ENCODE results near the gene SLC23A2.

Gene SLC23A2

DNA sequence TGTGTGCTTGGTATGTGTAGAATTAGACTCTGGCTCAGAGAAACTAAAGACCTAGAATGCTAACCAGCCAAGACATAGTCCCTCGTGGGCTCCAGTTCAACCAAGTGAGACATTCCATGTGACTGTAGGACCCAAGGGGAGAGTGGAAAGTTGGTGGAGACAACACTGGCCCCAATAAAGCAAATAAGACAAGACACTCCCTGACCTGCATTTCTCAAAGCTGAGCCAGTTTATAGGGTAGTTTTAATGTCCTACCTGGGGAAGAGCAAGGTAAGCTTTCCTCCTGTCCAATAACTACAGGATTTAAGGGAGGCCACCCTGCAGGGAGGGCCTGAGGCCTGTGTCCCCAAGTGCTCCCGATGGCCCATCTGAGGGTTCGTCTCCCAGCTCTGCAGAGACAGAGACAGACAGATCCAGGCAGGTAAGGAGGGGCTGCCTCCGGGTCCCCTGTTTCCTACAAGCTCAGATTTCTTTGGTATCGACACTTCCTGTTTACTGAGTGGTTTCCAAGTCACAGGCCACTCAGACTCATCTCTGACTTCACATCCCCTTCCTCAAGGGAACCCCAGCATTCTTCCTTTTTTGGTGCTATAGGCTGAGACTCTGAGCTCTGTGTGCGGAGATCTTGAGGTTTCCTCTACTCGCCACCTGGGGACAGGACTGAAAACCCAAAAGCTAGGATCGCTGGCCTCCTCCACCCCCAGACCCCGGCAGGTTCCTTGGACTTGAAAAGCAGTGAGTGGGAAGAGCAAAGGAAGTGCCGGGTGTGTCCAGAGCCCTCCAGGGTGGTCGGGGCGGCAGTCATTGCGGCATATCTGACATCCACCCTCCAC, 187.2 kb downstream of the SLC23A2 start:
- no peak for DNase-seq (ENCODE audit: low spot score)

DNA sequence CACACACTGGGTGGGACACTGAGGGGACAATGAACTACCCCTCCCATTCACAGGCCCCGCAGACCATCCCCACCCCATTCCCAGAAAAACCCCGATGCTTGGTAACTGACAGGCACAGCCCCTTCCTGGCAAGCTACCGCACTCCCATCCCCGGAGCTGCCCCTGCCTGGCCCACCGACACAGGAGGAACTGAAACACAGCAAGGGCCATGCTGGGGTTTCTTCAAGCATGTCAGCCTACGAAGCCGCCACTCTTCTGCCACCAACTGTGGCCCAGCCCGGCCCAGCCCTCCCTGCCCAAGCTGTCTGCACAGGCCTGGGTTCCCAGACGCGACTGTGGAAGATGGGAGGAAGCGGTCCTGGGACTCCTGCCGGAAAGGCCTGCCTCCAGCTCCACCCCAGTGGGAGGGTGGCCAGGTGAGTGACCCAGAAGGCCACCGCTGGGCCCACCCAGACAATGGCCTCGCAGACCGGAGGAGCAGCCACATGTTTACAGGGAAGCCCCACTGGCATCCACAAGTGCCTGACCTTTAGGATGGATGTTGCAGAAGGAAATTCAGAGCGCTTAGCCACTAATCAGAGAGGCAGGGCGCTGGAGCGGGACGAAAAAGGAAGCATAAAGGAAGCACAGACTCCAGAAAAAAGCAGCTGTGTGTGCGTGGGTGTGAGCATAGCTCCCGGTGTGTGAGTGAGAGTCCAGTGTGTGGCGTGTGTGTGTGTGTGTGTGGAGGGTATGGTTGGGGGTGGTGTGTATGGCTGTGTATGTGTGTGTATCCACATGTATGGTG, 188.0 kb downstream of the SLC23A2 start:
- no peak for DNase-seq (ENCODE audit: low spot score)

DNA sequence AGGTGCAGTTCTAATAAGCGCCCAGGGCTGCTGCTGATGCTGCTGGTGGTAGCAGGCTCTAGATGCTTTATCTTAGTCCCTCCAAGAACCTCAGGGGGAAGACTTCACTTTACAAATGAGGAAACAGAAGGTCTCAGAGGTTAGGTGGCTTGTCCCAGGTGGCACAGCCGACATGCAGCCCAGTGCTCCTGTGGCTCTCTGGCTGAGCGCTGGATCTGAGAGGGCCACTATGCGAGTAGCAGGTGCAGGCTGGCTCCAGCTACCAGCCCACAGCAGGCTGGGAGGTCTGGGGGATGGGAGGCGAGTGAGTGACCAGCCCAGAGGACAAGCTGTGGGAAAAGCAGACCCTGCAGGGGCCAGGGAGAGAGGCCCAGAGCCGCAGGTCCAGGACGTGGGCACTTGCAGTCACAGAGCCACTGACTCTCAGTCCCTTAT, 188.7 kb downstream of the SLC23A2 start:
- no peak for DNase-seq (ENCODE audit: low spot score)

DNA sequence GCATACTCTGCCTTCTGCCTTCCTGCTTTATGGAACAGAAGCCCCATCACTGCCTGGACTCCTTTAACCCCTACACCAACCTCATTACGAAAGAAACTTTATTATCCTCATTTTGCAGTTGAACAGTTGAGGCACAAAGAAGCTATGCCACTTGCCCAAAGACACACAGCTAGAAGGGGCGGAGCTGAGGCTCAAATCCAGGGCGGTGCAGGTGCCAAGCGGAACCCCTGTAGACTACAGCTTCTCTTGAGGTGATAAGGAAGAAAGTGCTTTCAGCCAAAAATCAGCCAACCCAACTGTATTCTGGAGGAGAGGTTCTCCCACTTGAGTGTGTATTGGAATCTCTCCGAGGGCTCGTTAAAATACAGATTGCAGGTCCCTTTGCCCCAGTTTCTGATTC, 189.1 kb downstream of the SLC23A2 start:
- no peak for DNase-seq (ENCODE audit: low spot score)

DNA sequence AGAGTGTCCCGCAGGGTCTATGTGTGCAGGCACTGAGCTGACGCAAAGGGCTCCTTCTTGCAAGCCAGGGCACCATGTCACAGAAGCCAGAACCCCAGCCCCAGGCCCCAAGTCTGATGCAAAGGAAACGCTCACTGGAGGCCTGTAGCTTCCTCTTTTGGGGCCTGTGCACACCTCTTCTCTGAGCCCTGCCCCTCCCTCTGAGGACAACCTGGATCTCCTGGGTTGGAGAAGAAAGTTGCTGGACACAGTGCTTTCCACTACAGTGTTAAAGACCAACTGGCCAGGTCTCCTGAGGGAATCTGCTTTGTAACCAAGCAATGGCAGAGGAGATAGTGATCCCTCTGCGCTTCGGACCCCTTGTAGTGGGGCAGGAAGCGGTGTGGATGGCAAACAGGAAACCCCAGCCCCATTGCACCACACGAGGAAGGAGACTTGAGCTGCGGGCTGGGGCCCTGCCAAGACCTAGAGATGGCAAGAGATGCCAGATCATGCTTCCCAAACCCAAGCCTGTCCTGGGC, 189.6 kb downstream of the SLC23A2 start:
- DNase-seq (ENCODE audit: low spot score): no peak

DNA sequence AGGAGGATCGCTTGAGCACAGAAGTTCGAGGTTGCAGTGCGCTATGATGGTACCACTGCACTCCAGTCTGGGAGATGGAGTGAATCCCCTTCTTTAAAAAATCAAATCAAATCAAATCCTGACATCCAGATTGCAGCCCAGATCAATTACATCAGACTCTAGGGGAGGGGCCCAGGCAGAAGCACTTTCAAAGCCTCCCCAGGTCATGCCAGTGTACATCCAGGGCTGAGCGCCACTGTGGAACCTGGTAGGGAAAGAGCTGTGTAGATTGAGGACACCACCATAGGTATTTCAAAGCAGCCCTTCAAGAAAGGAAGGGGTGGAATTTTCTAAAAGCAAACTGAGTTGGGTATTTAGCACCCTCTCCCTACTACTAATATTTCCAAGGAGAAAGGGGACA, 190.1 kb downstream of the SLC23A2 start:
- no peak for DNase-seq (ENCODE audit: low spot score)

DNA sequence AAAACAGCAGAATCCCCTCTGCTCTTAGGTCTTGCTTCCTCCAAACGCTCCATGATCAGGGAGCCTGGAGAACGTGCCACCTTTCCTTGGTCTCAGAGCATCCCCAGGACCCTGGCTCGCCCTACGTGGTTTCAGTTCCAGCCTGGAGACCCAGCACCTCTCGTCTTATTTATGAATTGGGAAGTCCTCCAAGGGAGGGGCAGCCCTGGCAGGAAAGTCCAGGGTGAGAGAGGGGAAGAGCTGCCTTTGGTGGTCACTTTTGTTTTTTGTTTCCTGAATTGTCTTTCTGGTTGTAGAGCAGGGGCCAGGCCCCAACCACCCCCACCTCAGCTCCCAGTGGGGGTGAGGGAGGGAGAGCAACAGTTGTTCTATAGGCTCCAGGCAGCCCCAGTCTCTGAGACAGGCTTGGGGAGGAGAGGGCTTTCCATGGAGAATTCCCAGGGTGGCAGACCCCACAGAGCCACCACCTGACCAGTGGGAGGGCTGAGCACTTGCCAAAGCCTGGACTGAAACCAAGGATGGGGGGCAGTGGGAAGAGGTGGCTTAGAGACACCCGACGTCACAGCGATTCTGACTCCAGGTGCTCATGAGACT, 190.8 kb downstream of the SLC23A2 start:
- DNase-seq (ENCODE audit: low spot score): no peak

DNA sequence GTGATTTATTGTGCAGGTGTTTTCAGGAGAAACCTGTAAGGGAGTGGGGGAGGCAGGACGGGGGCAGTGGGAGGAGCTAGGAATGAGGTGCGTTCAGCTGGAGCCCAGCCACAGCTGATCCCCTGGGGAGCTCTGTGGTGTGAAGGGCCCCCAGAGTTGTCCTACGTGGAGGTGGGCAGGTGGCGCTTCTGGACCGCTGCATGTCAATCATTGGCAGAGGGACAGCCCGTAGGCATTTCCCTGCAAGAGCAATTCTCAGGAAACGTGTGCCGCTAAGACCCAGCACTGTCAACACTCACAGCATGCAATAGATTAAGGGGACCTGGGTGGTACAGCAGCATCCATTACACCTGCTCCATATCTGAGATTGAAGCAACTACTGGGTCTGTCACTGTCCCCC, 191.6 kb downstream of the SLC23A2 start:
- DNase-seq (ENCODE audit: low spot score): no peak

DNA sequence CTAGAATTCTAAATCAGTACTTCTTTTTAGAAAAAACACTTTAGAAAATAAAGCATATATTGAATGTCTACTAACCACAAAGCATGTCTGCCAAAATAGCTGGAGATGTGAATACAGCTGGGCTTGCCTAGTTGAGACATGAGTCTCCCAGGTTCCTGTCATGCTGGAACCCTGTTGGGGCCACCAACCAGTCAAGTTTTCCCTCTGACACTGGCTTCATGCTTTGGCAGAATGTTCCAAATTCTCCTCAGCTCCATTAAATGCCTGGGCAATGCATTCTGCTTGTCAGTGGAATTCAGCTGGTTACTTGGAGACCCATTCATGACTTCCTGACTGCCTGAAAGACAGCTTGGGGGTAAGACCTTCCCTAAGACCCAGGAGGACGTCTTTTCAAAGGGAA, 192.4 kb downstream of the SLC23A2 start:
- no peak for DNase-seq (ENCODE audit: low spot score)

DNA sequence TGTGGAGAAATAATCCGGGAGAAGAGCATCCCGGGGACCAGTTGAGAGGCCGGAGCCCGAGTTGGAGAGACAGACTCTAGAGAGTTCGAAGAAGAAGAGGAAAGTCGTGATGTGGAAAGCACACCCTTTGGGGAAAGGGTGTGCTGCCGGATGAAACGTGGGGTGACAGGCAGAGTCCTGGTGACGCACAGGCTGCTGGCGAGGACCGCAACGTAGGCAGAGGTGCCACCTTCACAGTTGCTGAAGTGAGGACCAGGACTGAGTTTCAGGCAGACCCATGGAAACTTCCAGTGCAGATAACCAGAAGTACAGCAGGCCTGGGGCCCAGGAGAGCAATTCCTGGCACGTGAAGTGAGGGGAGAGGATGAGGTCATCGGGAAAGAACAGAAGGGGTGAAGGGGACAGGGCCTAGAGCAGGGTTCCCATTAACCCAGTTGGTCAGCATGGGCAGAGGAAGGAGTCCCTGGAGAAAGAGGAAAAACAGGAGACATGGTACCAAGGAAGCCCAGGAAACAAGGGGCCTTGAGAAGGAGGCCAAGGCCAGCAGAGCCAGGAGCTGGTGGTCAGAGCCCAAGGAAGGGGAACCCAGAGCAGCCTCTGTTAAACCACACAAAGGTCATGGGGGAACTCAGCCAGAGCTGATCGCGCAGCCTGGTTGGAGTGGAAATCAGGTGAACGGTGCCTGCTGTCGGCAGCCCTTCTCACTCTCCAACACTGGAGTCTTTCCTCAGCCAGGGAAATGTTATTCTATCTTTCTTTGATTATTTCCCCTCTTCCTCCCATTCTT, 195.5 kb downstream of the SLC23A2 start:
- DNase-seq (ENCODE audit: low spot score): no peak

DNA sequence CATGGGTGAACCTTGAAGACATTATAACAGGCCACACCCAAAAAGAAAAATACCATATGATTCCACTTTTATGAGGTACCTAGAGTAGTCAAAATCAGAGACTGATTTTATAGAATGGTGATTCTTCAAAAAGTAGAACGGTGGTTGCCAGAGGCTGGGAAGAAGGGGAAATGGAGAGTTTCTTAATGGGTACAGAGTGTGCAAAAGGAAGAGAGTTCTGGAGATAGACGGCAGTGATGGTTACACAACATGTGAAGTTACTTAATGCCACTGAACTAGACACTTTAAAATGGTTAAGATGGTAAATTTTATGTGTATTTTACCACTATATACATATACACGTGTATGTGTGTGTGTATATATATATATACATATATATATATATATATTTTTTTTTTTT, 198.8 kb downstream of the SLC23A2 start:
- no peak for DNase-seq (ENCODE audit: low spot score)

All from hematopoietic multipotent progenitor cell treated with erythropoietin and hydrocortisone succinate and interleukin-3 and kit ligand, for 17 days (in vitro differentiated cells).